BJ (cell line): Measurements from ENCODE around the gene NDC80. TPM values are rescaled to one million over a fixed set of nuclear protein-coding genes. Genes with fewer than 3 reads are reported as not detected.

Source experiments
- CTCF ChIA-PET: fragments of 350-600 bp; formaldehyde crosslinking; extraction: SDS; loops from one replicate; lab custom pipeline; 2021; ENCODE audit warnings: antibody characterized with exemption, inconsistent platforms; lab: Yijun Ruan, JAX
- POLR2A ChIA-PET: fragments of 300-600 bp; sonication (Branson Sonifier 250); formaldehyde crosslinking; extraction: SDS; loops from one replicate; lab custom pipeline; 2021; ENCODE audit warnings: antibody characterized with exemption; lab: Charles Lee
- DNase-seq: peaks from one replicate; pipeline ENCODE4 v3.0.0-alpha.2; 2011; ENCODE audit warnings: low read depth
- H3K27me3 ChIP-seq: 2 replicates; pipeline ENCODE4 v1.6.0; 2011; ENCODE audit warnings: low read length; ENCODE audit not compliant: control insufficient read depth, insufficient read depth
- H3K36me3 ChIP-seq: 2 replicates; pipeline ENCODE4 v1.5.1; 2011; ENCODE audit warnings: low read length; ENCODE audit not compliant: control insufficient read depth, insufficient read depth
- H3K4me3 ChIP-seq: 2 replicates; pipeline ENCODE4 v1.5.1; 2011; ENCODE audit warnings: low read depth, mild to moderate bottlenecking, control low read depth, low read length
- CTCF ChIP-seq: IDR thresholded peaks from 2 replicates; pipeline ENCODE4 v1.5.1; 2011; ENCODE audit warnings: low read depth, mild to moderate bottlenecking, control low read depth, inconsistent platforms, low read length, moderate library complexity; ENCODE audit not compliant: insufficient read depth
- polyA plus RNA-seq: library from polyadenylated mRNA; depleted of rRNA; stranded (reverse); fragments of >200 nt; gene quantifications from 2 replicates; pipeline ENCODE4 v1.2.3, GENCODE V29; 2011

NDC80 gene
- polyA plus RNA-seq, 1 experiment = 18.1 TPM

- CTCF ChIA-PET = no interaction called here
- POLR2A ChIA-PET = no interaction called here
- H3K36me3 ChIP-seq = no peaks in the 10 kb centered on the region
- no peak for DNase-seq
- TF ChIP-seq CTCF = no peak
- H3K4me3 ChIP-seq = no peak overlapping the region
- no peaks in the 10 kb centered on the region for H3K27me3 ChIP-seq
Observed at GRCh38 chr18:2531751-2532150, 39.6 kb upstream of the NDC80 start.

- ChIA-PET POLR2A (no interaction called here), CTCF (no interaction called here)
- no peak for DNase-seq
Observed at GRCh38 chr18:2532797-2533196, 38.6 kb upstream of the NDC80 start.

GRCh38 chr18:2534906-2535305 is 36.5 kb upstream of the NDC80 start:
- Histone ChIP-seq H3K27me3 (no peaks in the 10 kb centered on the region), H3K36me3 (no peaks in the 10 kb centered on the region), H3K4me3 (no peak overlapping the region)
- no peak for DNase-seq
- ChIA-PET POLR2A (no interaction called here), CTCF (no interaction called here)
- no peak for TF ChIP-seq CTCF

More at GRCh38 chr18:2532797-2533196, 38.6 kb upstream of the NDC80 start:
- Histone ChIP-seq H3K36me3 (no peaks in the 10 kb centered on the region), H3K4me3 (no peak overlapping the region), H3K27me3 (no peaks in the 10 kb centered on the region)
- no peak for TF ChIP-seq CTCF

- TF ChIP-seq CTCF = no peak
- ChIA-PET POLR2A (no interaction called here), CTCF (no interaction called here)
- Histone ChIP-seq H3K27me3 (no peaks in the 10 kb centered on the region), H3K36me3 (no peaks in the 10 kb centered on the region), H3K4me3 (no peak overlapping the region)
- DNase-seq = no peak
Observed at GRCh38 chr18:2535419-2535910, 35.9 kb upstream of the NDC80 start.

- CTCF ChIA-PET = no interaction called here
- Histone ChIP-seq H3K36me3 (no peaks in the 10 kb centered on the region), H3K4me3 (no peak overlapping the region), H3K27me3 (no peaks in the 10 kb centered on the region)
- TF ChIP-seq CTCF = no peak
- POLR2A ChIA-PET = no interaction called here
- no peak for DNase-seq
Observed at GRCh38 chr18:2536063-2536462, 35.3 kb upstream of the NDC80 start.
